HG03135 (cell line): Measurements from ENCODE around the gene WDR75.
"Not testable (repeated sequence)": the region's sequence is repeated elsewhere in the genome, so short reads cannot be mapped to it uniquely, and the experiment has no call there.

Source experiments
- ATAC-seq: cut with Tn5 transposase; IDR thresholded peaks from one replicate; pipeline ENCODE4 v1.9.1; 2021; ENCODE audit warnings: mild to moderate bottlenecking, moderate library complexity; ENCODE audit not compliant: unreplicated experiment

Gene WDR75

GRCh38 chr2:189440947-189441708 lies at the start of gene WDR75:
Gene WDR75 (plus strand): TSS chr2:189441474. CDS start chr2:189441493, 19 bp downstream.
- ATAC-seq = peak; percentile 93

GRCh38 chr2:189393440-189394111 lies 47.7 kb upstream of the WDR75 start:
- ATAC-seq = no peak

DNA sequence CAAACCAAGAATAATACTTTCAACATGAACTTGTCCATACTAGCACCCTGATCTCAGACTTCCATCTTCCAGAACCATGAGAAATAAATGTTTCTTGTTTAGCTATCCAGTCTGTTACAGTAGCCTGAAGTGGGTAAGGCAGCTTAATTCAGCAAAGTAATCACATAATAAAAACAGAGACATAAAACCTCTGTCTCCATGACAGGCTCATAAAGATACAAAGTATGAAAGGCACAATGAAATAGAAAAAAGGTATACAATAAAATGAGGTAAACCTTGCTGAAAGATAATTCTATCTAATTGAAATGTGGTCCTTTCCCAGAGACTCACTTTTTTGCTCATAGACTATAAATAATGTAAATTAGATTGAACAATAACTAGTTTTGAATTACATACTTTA lies 46.7 kb upstream of the WDR75 start:
- no peak for ATAC-seq

DNA sequence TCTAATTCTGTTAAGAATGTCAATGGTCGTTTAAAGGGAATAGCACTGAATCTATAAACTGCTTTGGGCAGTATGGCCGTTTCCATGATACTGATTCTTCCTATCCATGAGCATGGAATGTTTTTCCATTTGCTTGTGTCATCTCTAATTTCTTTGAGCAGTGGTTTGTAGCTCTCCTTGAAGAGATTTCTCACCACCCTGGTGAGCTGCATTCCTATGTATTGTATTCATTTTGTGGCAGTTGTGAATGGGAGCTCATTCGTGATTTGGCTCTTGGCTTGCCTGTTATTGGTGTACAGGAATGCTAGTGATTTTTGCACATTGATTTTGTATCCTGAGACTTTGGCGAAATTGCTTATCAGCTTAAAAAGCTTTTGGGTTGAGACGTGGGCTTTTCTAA lies 38.3 kb upstream of the WDR75 start:
- no peak for ATAC-seq

DNA sequence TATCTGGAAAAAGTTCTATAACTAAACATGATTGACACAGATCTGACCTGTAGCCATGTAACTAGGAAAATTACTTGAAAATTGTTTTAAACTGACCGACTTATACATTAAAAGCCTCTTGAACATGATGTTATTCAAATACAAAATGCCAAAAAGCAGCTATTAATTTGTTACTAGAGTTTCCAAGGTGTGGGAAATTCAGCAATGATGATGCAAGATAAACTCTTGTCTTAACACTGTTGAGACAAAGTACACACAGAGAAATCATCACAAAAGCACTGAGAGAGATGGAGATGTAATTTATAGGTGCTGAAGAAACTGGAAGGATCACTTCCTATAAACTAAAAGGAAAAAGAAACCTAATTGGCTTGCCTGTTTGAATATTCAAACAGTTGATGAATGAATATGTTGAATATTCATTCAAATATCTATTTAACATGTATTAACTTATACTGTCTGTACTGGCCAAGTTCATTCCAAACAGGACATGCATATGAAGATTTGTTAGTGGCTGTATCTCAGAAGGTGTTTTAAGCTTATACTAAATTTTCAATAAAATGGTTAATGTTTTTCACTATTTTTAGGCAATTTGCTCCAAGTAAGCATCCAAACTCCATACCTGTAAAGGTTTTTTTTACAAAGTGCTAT lies 34.6 kb upstream of the WDR75 start:
- ATAC-seq = no peak

DNA sequence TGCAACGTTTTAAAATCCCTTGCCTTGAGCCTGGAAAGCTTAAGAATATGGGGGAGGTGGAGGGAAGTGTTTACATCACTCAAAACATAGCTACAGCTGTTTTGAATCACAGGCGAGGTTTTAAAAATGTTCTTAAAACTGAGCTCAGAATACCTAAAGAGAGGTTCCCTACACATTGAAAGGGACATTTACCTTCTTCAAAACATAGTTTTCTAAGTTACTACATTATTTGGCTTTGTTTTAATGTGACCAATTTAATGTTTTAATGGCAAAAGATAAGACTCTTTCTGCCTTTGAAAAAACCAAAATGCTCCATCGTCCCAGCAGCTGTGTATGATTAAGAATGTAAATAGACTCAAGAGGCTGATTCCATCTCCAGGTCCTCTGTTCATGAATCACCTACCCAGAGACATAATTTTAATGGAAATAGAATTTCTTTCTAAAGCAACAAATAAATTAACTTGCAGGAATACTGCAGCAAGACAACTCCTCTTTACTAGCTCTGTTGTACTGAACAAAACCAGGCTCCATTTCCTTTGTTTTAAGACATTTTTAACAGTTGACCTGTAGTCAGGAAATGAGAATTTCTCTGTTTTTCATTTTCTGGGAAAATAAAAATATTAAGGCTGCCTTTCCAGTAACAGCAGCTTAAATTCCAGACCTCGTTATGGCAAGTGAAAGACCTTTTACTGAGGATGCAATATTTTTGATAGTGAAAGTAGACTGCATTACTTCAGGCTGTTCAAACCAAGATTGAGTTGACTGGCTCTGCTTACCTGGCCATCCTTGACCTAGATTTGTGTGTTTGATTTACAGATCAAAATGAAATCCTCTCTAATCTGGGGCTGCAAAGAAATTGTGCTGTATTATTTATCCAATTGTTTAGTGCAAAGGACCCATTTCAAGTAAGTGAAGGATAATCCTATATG lies 33.7 kb upstream of the WDR75 start:
- no peak for ATAC-seq

GRCh38 chr2:189408294-189408693 lies 33.0 kb upstream of the WDR75 start:
- no peak for ATAC-seq

DNA sequence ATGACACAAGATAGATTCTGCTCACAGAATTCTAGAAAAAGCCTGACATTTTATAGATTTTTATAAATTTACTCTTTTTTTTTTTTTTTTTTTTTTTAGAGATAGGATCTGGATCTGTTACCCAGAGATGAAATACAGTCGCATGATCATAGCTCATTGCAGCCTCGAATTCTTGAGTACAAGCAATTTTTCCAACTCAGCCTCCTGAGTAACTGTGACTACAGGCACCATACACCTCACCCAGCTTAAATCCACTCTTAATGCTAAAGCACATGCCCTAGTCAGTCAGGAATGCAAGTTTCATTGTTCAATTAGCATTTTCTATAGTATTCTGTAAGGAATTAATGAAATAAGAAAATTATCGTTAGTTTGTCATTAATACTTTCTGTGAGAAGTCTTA lies 32.1 kb upstream of the WDR75 start:
- ATAC-seq = no peak

GRCh38 chr2:189409647-189410046 lies 31.6 kb upstream of the WDR75 start:
- no peak for ATAC-seq

DNA sequence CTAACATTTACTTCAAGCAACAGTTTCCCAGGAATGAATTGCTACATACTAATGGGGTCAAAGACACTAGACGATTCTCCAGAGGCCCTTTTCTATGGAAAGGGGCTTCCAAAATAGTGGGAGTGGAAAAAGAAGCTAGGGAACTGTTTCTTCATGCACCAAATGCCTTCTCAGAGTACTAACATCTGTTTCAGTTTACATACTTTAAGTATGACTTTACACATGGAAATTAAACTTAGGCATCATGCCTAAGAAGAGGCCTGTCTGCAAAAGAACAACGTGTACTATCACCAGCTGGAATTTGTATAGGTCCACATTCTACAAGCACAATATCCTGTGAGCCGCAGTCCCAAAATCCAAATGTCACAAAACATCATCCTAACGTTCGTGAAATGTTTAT lies 29.4 kb upstream of the WDR75 start:
- ATAC-seq = no peak

DNA sequence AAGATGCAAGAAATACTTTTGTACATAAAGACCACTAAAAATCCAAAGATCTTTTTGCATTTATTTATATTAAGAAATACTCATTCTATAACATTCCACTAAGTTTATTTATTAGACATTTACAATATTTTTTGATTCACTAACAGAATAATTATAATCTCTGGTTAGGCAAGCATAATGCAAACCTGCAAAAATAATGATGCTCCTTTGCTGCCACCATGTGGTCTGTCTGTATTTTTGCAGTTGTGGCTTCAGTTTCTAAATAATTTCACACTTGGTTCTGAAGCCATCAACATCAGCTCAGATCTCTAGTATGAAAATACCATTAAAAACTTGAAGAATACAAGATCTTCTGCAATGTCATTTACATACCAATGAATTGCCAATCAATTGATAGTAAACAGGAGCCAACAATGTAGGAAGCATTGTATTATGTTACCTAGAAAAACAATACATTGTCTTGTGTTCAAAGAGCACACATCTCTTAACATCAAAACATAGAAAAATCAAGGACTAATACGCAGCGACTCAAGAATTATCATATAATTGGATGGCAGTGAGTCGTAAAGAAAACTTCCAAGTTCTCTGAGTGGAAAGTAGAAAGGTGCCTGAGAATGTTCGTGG lies 28.8 kb upstream of the WDR75 start:
- peak; percentile 74 for ATAC-seq

GRCh38 chr2:189413249-189413648 lies 28.0 kb upstream of the WDR75 start:
- no peak for ATAC-seq

DNA sequence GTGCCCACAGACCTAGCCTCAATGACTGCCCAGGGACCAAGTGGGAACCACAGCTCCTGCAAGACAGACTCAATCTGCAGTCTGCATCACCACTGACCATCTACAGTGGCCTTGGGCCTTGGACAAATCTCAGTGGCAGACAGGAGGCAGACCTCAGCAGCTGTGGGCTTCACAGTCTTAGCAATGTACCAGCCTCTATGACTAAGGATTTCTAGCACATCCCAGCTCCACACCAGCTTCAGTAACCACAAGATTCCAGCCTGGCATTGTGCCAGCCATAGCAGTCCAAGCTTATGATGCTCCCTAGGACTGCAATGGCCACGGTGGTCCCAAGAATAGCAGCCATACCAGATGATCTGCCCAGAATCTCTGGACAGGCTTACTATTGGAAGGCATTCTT lies 19.6 kb upstream of the WDR75 start:
- ATAC-seq = no peak

- ATAC-seq = no peak
Observed at GRCh38 chr2:189424961-189425360, 16.3 kb upstream of the WDR75 start.

DNA sequence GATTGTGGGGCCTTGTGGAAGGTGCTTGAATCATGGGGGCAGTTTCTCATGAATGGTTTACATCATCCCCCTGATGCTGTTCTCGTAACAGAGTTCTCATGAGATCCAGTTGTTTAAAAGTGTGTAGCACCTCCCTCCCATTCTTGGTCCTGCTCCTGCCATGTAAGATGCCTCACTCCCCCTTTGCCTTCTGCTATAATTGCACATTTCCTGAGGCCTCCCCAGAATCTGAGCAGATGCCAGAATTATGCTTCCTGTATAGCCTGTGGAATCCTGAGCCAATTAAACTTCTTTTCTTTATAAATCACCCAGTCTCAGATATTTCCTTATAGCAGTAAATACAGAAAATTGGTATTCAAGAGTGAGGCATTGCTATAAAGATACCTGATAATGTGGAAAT lies 15.6 kb upstream of the WDR75 start:
- ATAC-seq = no peak

- no peak for ATAC-seq
Observed at GRCh38 chr2:189426886-189427285, 14.4 kb upstream of the WDR75 start.

DNA sequence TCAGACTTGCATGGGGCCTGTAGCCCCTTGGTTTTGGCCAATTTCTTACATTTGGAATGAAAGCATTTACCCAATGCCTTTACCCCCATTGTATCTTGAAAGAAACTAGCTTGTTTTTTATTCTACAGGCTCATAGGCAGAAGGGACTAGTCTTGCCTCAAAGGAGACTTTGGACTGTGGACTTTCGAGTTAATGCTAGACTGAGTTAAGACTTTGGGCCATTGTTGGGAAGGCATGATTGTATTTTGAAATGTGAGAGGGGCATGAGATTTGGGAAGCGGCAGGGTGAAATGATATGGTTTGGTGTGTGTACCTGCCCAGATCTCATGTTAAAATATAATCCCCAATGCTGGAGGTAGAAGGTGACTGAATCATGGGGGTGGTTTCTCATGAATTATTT lies 13.4 kb upstream of the WDR75 start:
- ATAC-seq = no peak

DNA sequence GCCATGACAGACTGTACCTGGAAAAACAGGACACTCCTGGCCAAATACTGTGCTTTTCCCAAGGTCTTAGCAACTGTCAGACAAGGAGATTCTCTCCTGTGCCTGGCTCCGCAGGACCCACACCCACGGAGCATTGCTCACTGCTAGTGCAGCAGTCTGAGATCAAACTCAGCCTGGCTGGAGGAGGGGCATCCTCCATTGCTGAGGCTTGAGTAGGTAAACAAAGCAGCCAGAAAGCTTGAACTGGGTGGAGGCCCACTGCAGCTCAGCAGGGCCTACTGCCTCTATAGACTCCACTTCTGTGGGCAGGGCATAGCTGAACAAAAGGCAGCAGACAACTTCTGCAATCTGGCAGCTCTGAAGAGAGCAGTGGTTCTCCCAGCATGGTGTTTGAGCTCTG lies 10.8 kb upstream of the WDR75 start:
- not testable (repeated sequence) for ATAC-seq

GRCh38 chr2:189435803-189436202 lies 5.5 kb upstream of the WDR75 start:
- not testable (repeated sequence) for ATAC-seq

DNA sequence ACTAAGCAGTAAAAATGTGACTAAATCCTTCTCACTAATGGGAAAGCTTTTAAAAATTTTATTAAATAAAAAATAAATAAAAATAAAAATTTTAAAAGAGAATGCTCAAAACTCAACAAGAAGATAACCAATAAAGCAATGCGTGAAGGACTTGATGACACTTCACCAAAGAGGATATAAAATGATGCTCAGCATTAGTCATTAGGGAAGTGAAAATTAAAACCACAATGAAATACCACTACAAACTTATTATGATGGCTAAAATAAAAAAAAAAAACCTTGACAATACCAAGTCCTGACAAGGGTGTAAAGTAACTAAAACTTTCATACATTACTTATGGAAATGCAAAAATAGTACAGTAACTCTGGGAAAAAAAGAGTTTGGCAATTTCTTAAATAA lies 3.3 kb upstream of the WDR75 start:
- ATAC-seq = no peak

- no peak for ATAC-seq
Observed at GRCh38 chr2:189439342-189439741, 1.9 kb upstream of the WDR75 start.
